MM.1S (cell line): ENCODE measurements around the gene GPRC5C.

Experiments used
- EZH2 ChIP-seq: fragments of 300-600 bp; sonication (generic); optimal IDR thresholded peaks from 2 replicates; pipeline ENCODE3; 2017; ENCODE audit warnings: low read depth, mild to moderate bottlenecking, antibody characterized with exemption, low read length, mixed read lengths
- EZH2phosphoT487 ChIP-seq: fragments of 300-600 bp; sonication (generic); IDR thresholded peaks from 2 replicates; pipeline ENCODE4 v1.6.1; 2018; ENCODE audit warnings: antibody characterized with exemption, low read length
- TF ChIP-seq, protein P1 (sequence below): fragments of 300-600 bp; sonication (generic); IDR thresholded peaks from 2 replicates; pipeline ENCODE4 v1.5.1; 2016; ENCODE audit warnings: antibody characterized with exemption, low read length, mixed read lengths

DNA sequence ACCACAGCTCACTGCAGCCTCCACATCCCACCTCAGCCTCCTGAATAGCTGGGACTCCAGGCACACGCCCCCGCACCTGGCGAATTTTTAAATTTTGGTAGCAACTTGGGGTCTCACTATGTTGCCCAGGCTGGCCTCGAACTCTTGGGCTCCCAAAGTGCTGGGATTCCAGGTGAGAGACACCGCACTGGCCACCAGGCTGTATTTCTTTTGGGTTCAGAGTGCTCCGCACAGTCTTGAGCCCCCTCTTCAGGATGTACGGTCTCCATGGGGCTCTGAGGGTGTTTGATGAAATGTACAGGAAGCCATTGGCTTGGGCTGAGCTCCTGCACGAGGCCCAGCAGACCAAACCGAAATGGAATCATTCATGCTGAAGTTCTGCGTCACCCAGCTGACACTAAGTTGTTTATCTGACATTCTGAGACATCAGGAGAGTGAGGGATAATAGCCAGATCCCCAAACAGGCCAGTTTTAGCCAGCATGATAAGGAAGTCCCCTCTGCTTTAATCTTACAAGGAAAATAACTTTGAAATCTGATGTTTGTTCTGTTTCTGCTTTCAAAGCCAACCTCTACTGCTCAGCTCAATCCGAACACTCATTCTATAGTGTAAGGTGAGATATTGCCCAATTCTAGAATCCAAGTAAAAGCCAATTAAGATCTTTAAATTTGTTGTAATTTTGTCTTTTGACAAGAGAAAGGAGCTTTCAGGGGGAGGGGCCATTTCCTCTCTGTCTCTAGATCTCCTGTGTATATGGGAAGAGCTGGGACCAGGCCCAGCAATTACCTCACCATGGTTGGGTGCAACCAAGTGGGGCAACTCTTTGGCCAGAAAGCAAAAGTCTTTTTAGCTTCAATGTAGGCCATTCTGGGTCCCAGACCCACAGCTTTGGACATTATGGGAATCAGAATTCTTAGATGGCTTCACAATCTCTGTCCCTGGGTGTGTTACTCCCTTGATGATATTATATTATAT lies 40.9 kb upstream of the GPRC5C start:
- TF ChIP-seq, protein P1, sequence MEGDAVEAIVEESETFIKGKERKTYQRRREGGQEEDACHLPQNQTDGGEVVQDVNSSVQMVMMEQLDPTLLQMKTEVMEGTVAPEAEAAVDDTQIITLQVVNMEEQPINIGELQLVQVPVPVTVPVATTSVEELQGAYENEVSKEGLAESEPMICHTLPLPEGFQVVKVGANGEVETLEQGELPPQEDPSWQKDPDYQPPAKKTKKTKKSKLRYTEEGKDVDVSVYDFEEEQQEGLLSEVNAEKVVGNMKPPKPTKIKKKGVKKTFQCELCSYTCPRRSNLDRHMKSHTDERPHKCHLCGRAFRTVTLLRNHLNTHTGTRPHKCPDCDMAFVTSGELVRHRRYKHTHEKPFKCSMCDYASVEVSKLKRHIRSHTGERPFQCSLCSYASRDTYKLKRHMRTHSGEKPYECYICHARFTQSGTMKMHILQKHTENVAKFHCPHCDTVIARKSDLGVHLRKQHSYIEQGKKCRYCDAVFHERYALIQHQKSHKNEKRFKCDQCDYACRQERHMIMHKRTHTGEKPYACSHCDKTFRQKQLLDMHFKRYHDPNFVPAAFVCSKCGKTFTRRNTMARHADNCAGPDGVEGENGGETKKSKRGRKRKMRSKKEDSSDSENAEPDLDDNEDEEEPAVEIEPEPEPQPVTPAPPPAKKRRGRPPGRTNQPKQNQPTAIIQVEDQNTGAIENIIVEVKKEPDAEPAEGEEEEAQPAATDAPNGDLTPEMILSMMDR = no peak
- TF ChIP-seq EZH2 (no peak), EZH2phosphoT487 (no peak)
